Panc1 (cell line): ENCODE measurements around the gene DYNLL2.
"Not testable (repeated sequence)": the region's sequence is repeated elsewhere in the genome, so short reads cannot be mapped to it uniquely, and the experiment has no call there.

Experiments used
- POLR2AphosphoS5 ChIP-seq: IDR thresholded peaks from 2 replicates; pipeline ENCODE4 v1.6.1; 2012; ENCODE audit warnings: mild to moderate bottlenecking, low read depth, low read length, moderate library complexity
- REST ChIP-seq, 2 experiments: IDR thresholded peaks; 2 replicates each; pipeline ENCODE4 v1.6.1; 2011 to 2012; ENCODE audit warnings: low read depth in 2 of 2, control low read depth in 1 of 2, low read length in 1 of 2, mild to moderate bottlenecking in 1 of 2, moderate library complexity in 1 of 2; ENCODE audit not compliant: insufficient read depth in 1 of 2
- SIN3A ChIP-seq: IDR thresholded peaks from 2 replicates; pipeline ENCODE4 v1.6.1; 2012; ENCODE audit warnings: low read depth, mild to moderate bottlenecking, low read length, moderate library complexity, borderline replicate concordance; ENCODE audit not compliant: insufficient read depth
- TCF7L2 ChIP-seq: IDR thresholded peaks from 2 replicates; pipeline ENCODE4 v1.6.1; 2011; ENCODE audit warnings: mild to moderate bottlenecking, low read depth, low read length, inconsistent platforms
- TF ChIP-seq, protein P1 (sequence below): fragments of 450-650 bp; IDR thresholded peaks from 2 replicates; pipeline ENCODE4 v1.5.1; 2017; ENCODE audit warnings: mild to moderate bottlenecking

DNA sequence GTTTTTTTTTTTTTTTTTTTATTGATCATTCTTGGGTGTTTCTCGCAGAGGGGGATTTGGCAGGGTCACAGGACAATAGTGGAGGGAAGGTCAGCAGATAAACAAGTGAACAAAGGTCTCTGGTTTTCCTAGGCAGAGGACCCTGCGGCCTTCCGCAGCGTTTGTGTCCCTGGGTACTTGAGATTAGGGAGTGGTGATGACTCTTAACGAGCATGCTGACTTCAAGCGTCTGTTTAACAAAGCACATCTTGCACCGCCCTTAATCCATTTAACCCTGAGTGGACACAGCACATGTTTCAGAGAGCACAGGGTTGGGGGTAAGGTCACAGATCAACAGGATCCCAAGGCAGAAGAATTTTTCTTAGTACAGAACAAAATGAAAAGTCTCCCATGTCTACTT is 10.0 kb upstream of the DYNLL2 start:
- TF ChIP-seq, protein P1, sequence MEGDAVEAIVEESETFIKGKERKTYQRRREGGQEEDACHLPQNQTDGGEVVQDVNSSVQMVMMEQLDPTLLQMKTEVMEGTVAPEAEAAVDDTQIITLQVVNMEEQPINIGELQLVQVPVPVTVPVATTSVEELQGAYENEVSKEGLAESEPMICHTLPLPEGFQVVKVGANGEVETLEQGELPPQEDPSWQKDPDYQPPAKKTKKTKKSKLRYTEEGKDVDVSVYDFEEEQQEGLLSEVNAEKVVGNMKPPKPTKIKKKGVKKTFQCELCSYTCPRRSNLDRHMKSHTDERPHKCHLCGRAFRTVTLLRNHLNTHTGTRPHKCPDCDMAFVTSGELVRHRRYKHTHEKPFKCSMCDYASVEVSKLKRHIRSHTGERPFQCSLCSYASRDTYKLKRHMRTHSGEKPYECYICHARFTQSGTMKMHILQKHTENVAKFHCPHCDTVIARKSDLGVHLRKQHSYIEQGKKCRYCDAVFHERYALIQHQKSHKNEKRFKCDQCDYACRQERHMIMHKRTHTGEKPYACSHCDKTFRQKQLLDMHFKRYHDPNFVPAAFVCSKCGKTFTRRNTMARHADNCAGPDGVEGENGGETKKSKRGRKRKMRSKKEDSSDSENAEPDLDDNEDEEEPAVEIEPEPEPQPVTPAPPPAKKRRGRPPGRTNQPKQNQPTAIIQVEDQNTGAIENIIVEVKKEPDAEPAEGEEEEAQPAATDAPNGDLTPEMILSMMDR = not testable (repeated sequence)
- TF ChIP-seq TCF7L2; REST (IDR thresholded peaks at IDR 0.05; ENCODE audit: insufficient read depth in 1 of 2, low read depth in 2 of 2, low read length in 1 of 2); POLR2AphosphoS5; SIN3A: not testable (repeated sequence)
